ENCODE data around the gene SH3YL1.

Gene SH3YL1

DNA sequence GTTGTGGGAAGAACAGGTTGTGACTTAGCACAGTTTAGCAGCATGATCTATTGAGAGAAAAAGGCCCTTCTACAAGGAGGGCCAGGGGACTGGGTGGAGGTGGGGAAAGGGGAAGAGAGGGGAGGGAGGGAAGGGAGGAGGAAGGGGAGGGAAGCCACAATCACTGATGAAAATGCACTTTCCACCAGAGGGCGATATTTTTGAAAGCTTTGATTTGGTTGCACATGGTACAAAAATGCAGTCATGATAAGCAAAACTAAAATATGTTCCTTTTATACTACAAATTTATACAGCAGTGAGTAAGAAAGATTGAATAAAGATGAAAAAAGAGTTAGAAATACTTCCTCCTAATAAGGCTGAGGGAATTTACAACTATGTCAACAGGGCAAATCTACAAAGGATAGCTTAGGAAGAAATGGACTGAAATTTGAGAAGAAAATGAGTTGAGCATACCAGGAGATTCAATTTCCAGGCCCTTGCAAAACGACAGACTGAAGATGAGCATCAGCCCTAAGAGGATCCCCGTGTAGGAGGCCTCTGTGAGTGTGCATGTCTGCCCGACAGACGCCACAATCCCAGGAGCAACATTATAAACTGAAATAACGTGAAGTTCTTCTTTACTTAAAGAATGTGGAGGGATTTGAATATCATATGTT lies 17.2 kb downstream of the SH3YL1 start:
- DNase-seq (ENCODE audit: low spot score): peak; percentile 26
- TF ChIP-seq, protein P1, sequence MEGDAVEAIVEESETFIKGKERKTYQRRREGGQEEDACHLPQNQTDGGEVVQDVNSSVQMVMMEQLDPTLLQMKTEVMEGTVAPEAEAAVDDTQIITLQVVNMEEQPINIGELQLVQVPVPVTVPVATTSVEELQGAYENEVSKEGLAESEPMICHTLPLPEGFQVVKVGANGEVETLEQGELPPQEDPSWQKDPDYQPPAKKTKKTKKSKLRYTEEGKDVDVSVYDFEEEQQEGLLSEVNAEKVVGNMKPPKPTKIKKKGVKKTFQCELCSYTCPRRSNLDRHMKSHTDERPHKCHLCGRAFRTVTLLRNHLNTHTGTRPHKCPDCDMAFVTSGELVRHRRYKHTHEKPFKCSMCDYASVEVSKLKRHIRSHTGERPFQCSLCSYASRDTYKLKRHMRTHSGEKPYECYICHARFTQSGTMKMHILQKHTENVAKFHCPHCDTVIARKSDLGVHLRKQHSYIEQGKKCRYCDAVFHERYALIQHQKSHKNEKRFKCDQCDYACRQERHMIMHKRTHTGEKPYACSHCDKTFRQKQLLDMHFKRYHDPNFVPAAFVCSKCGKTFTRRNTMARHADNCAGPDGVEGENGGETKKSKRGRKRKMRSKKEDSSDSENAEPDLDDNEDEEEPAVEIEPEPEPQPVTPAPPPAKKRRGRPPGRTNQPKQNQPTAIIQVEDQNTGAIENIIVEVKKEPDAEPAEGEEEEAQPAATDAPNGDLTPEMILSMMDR (IDR thresholded peaks at IDR 0.05; ENCODE audit: extremely low read depth, missing control alignments): peak; percentile 46

DNA sequence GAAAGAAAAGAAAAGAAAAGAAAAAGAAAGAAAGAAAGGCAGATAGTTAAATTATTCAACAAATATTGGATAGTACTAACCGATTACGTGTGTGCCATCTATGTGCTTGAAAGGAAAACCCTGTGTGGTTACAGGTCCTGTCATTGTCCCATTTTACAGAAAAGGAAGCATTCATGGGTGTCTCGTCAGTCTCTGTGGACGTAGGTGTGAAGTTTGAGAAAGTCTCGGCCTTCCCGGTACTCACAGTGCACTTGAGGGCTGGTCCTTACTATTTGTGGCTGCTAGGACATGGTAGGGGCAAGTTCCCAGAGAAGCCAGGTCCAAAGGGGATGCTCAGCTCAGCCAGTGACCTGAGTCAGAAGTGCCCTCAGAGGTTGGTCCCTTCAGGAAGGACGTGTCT lies 19.3 kb downstream of the SH3YL1 start:
- TF ChIP-seq, protein P1 (IDR thresholded peaks at IDR 0.05; ENCODE audit: extremely low read depth, missing control alignments): no peak
- DNase-seq (ENCODE audit: low spot score): no peak

DNA sequence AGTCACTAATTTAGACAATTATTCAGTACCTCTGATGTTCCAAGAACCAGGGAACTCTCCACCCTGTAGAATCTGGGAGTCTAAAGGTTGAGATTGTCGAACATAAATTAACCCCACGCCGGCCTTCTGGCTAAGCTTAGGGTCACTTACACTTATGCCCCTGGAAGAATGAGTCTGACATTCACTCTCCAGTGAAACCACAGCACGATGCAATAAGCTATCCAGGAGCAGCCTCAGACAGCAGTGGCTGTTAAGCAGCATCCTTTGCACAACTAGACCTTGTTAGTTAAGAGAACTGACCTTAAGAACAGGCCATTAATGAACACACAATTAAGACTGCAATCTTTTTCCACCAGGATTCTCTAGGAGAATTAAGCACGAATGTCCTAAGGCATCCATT lies 25.0 kb downstream of the SH3YL1 start:
- no peak for DNase-seq (ENCODE audit: low spot score)

DNA sequence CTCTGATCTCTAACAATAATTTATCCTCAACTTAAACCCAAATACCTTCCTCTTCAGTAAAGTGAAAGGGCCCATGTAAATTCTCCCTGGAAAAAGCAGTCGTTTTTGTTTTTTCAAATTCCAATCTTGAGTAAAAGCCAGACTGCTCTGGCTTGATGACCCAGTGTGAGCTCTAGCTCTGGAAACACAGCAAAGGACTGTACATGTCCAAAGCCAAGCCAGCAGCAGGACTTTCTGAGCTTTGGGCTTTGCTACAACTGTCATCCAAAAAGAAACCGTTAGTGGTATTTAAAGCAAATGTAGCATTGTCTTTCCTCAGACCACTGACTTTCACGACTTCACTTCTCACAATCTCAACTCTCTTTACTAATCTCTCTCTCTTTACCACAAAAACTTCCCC lies 25.4 kb downstream of the SH3YL1 start:
- no peak for DNase-seq (ENCODE audit: low spot score)
- TF ChIP-seq, protein P1 (IDR thresholded peaks at IDR 0.05; ENCODE audit: extremely low read depth, missing control alignments): no peak

More for the DNA sequence above, 25.0 kb downstream of the SH3YL1 start:
- TF ChIP-seq, protein P1 (IDR thresholded peaks at IDR 0.05; ENCODE audit: extremely low read depth, missing control alignments): no peak

DNA sequence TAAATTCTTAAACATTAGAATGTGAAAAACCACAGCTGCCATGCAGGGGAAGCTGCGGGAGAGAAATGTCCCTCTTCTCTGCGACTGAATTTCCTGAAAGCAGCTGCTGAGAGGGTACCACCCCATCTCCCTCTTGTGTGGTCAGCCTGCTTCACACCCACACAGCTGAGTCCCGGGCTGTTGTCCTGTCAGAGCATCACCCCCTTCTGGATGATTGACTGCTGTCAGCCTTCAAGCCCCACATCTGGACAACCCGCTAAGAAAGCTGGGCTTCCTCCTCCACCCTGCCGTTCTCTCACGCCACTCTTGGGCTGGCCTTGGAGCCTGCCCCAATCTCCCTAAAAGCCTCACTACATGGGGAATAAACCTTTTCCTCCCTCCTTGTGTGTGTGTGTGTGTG lies 26.0 kb downstream of the SH3YL1 start:
- TF ChIP-seq, protein P1 (IDR thresholded peaks at IDR 0.05; ENCODE audit: extremely low read depth, missing control alignments): no peak
- DNase-seq (ENCODE audit: low spot score): no peak

DNA sequence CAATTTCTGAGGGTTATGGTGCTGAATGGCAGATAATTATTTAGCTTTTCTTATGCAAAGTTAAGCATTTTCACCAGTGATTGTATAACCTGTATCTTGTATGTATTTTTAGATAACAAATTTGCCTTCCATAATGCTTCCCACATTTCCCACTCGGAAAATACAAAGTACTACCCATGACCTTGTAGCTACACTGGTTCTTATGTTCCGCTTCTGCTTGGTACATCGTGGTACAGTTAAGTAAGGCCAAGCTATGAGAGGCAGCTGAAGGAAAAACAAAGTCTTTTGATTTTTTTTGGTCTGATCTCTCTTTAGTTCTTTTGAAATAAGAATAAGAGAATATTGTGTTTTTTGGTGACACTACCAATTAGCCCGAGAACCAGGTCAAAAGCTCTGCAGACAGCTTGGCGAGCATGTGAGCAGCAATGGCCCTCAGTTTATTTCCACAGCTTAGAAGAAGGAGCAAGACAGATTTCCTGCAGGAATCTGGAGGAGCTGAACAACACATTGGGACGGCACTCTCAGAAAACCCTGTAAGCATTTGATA lies 26.8 kb downstream of the SH3YL1 start:
- TF ChIP-seq, protein P1 (IDR thresholded peaks at IDR 0.05; ENCODE audit: extremely low read depth, missing control alignments): no peak
- DNase-seq (ENCODE audit: low spot score): no peak

DNA sequence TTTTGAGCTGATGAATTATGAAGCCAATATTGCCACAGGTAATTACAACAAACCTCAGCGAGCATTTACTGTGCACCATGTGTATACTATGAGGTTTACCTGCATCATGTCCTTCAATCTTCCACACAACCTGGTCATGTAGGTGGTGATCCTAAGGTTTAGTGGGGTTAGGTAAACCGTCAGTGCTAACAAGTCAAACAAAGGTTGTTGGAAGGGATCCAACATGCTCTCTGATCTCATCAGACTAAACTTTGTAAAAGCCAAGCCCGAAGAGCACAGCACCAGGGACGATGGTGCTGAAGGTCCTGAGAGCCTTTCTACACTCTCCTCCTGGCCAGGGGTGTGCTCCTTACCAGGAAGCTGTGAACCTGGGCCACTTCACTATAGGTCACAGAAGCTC lies 29.4 kb downstream of the SH3YL1 start:
- DNase-seq (ENCODE audit: low spot score): no peak
- TF ChIP-seq, protein P1 (IDR thresholded peaks at IDR 0.05; ENCODE audit: extremely low read depth, missing control alignments): no peak
